WTC11 (cell line): ENCODE data around the gene SLC5A5. TPM values are rescaled to one million over a fixed set of nuclear protein-coding genes. Genes with fewer than 3 reads are reported as not detected.
A peak's percentile ranks its signal among the peaks of the same experiment; 100 is the strongest.

Source experiments
- ATAC-seq: fragments of 200-7000 bp; cut with Tn5 transposase; 2 replicates; pipeline ENCODE4 v1.10.0; 2021; ENCODE audit warnings: mild to moderate bottlenecking, moderate library complexity
- CTCF ChIA-PET: fragments of 300-600 bp; sonication (Branson Sonifier 250); formaldehyde crosslinking; loops from one replicate; lab custom pipeline; 2021; ENCODE audit warnings: antibody characterized with exemption; lab: Charles Lee
- POLR2A ChIA-PET: fragments of 350-600 bp; sonication (Branson Sonifier 250); formaldehyde crosslinking; loops from one replicate; lab custom pipeline; 2021; ENCODE audit warnings: antibody characterized with exemption; lab: Charles Lee
- DNase-seq: peaks from one replicate; pipeline ENCODE4 v3.0.0; 2021; ENCODE audit warnings: low spot score
- H3K27ac Mint-ChIP-seq: 2 replicates; pipeline ENCODE4 v1.8.0; 2021; ENCODE audit warnings: mixed read lengths
- H3K27me3 Mint-ChIP-seq: 2 replicates; pipeline ENCODE4 v1.8.0; 2021; ENCODE audit warnings: low read depth, mild to moderate bottlenecking, moderate library complexity, mixed read lengths
- H3K36me3 Mint-ChIP-seq: 2 replicates; pipeline ENCODE4 v1.8.0; 2021; ENCODE audit warnings: mixed read lengths
- H3K4me1 Mint-ChIP-seq: 2 replicates; pipeline ENCODE4 v1.8.0; 2022; ENCODE audit warnings: mixed read lengths
- H3K4me3 Mint-ChIP-seq: 2 replicates; pipeline ENCODE4 v1.8.0; 2021; ENCODE audit warnings: mild to moderate bottlenecking, moderate library complexity, mixed read lengths
- H3K9me3 Mint-ChIP-seq: 2 replicates; pipeline ENCODE4 v1.8.0; 2021; ENCODE audit warnings: mixed read lengths
- CTCF ChIP-seq: fragments of 200-600 bp; IDR thresholded peaks from 2 replicates; pipeline ENCODE4 v1.8.0; 2022; ENCODE audit warnings: antibody characterized with exemption
- ELF4 ChIP-seq: sonication (generic); formaldehyde crosslinking; IDR thresholded peaks from 2 replicates; pipeline ENCODE4 v1.8.1; 2022; ENCODE audit warnings: low read depth, mild to moderate bottlenecking, moderate library complexity, missing genetic modification reagents
- PRDM15 ChIP-seq: sonication (generic); formaldehyde crosslinking; IDR thresholded peaks from 2 replicates; pipeline ENCODE4 v1.8.0; 2022; ENCODE audit warnings: missing genetic modification reagents
- TP53 ChIP-seq: sonication (generic); formaldehyde crosslinking; IDR thresholded peaks from 2 replicates; pipeline ENCODE4 v1.8.1; 2023; ENCODE audit warnings: mild to moderate bottlenecking, missing genetic modification reagents
- ZSCAN18 ChIP-seq: fragments of 250-450 bp; sonication (Bioruptor Pico); IDR thresholded peaks from 2 replicates; pipeline ENCODE4 v2.1.2; 2022; ENCODE audit warnings: mild to moderate bottlenecking, moderate library complexity
- total RNA-seq: library from RNA; stranded (reverse); gene quantifications from 3 replicates; pipeline ENCODE4 v1.2.3, GENCODE V29; 2021
- TF ChIP-seq, protein P1 (sequence below): sonication (generic); formaldehyde crosslinking; IDR thresholded peaks from 2 replicates; pipeline ENCODE4 v1.8.1; 2023; ENCODE audit warnings: mild to moderate bottlenecking, missing genetic modification reagents, moderate library complexity
- TF ChIP-seq, protein P2 (sequence below): sonication (generic); formaldehyde crosslinking; IDR thresholded peaks from 2 replicates; pipeline ENCODE4 v1.8.0; 2022; ENCODE audit warnings: mild to moderate bottlenecking, missing genetic modification reagents

The SLC5A5 gene
- total RNA-seq, 1 experiment from 2014 or later = 2.5 TPM

DNA sequence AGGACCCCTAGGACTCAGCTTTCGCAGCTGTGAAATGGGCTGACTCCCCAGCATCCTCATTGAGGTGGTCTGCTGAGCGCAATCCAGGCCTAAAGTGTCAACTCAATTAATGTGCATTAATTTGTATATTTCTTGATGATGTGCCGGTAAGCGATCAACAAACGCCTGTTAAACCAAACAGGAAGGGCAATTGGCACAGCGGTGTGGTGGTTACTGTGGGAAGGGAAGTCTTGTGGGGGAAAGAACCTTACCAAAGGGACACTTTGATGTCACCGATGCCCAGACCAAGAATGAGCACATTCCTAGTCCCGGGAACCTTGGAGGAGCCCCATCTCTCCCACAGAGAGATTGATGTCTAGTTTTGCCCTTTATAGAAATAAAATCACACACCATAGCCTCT, 25.6 kb upstream of the SLC5A5 start:
- no peak for DNase-seq
- H3K4me3 Mint-ChIP-seq = no peak overlapping the region
- no peak for ATAC-seq
- no peaks in the 10 kb centered on the region for H3K36me3 Mint-ChIP-seq
- peaks cover under 1% of the 10 kb centered on the region; the same call in 1 of the 2 replicates for H3K4me1 Mint-ChIP-seq
- POLR2A ChIA-PET = no interaction called here
- H3K27me3 Mint-ChIP-seq = peaks cover 50% of the 10 kb centered on the region
- CTCF ChIA-PET = interaction anchor here (1.9 kb wide), 1 partner anchor 13 kb away, joined by 14 read pairs; the partner anchor contains the start of gene RPL18A
- H3K27ac Mint-ChIP-seq = no peak overlapping the region
- no peaks in the 10 kb centered on the region for H3K9me3 Mint-ChIP-seq
- no peak for TF ChIP-seq TP53 (CRISPR knock-in tag)
- TF ChIP-seq CTCF = no peak

GRCh38 chr19:17847538-17848366, 24.0 kb upstream of the SLC5A5 start, which contains the start of gene JAK3:
JAK3 (minus strand) TSS chr19:17847982; CDS start chr19:17844417, 3,565 bp downstream.
- peak; percentile 84 for ATAC-seq
- Mint-ChIP-seq H3K9me3 (peaks cover 7% of the 10 kb centered on the region), H3K4me3 (peak within 1 kb of the TSS; percentile 49; the same call in 1 of the 2 replicates), H3K27ac (no peak within 1 kb of the TSS; the same call in 1 of the 2 replicates), H3K36me3 (no peaks in the 10 kb centered on the region), H3K4me1 (no peaks in the 10 kb centered on the region), H3K27me3 (peaks cover 43% of the 10 kb centered on the region)
- ChIA-PET CTCF (interaction anchor here (1.0 to 1.9 kb wide), 3 partner anchors 12 to 84 kb away, joined by 3 to 14 read pairs (median 3); partner anchors contain the start of gene RPL18A), POLR2A (interaction anchor here (0.6 kb wide), 1 partner anchor 10 kb away, joined by 3 read pairs; no protein-coding TSS in a partner anchor)
- TF ChIP-seq, protein P1, sequence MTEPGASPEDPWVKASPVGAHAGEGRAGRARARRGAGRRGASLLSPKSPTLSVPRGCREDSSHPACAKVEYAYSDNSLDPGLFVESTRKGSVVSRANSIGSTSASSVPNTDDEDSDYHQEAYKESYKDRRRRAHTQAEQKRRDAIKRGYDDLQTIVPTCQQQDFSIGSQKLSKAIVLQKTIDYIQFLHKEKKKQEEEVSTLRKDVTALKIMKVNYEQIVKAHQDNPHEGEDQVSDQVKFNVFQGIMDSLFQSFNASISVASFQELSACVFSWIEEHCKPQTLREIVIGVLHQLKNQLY (CRISPR knock-in tag) = no peak
- TF ChIP-seq, protein P2, sequence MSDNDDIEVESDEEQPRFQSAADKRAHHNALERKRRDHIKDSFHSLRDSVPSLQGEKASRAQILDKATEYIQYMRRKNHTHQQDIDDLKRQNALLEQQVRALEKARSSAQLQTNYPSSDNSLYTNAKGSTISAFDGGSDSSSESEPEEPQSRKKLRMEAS (CRISPR knock-in tag) = 0 out of 2 replicates have a peak, but pooled peaks have one; percentile 13
- TF ChIP-seq ELF4 = no peak
- TF ChIP-seq PRDM15 (CRISPR knock-in tag) = peak; percentile 29; the same call in 1 of the 2 replicates
- DNase-seq = peak; percentile 90

DNA sequence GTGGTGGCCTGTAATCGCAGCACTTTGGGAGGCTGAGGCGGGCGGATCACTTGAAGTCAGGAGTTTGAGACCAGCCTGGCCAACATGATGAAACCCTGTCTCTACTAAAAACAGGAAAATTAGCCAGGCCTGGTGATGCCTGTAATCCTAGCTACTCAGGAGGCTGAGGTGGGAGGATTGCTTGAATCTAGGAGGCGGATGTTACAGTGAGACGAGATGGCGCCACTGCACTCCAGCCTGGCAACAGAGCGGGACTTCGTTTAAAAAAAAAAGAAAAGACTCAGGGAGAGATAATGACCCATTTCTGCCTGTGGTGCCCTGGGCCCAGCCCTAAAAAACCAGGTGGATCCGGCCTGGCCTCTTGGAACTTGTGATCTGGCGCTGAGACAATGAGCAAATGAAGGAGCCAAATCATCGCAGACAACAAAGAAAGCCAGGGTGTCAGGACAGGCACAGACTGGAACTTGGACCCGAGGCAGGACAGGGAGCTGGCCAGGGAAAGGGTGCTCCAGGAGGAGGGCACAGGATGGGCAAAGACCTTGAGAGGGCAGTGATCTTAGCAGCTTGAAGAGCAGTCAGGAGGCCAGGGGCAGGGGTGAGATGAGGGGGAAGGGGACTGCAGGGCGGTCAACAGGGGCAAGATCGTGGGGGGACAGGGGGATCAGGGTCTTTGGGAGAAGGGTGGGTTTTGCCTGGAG, 23.0 kb upstream of the SLC5A5 start:
- ChIA-PET CTCF (interaction anchor here (1.0 to 3.2 kb wide), 2 partner anchors 11 to 14 kb away, joined by 4 to 33 read pairs; partner anchors contain the start of gene RPL18A), POLR2A (interaction anchor here (2.2 kb wide), 1 partner anchor 11 kb away, joined by 9 read pairs; the partner anchor contains the start of gene RPL18A)
- Mint-ChIP-seq H3K36me3 (no peaks in the 10 kb centered on the region), H3K9me3 (peaks cover 7% of the 10 kb centered on the region), H3K4me1 (no peaks in the 10 kb centered on the region), H3K27ac (no peak overlapping the region; the same call in 1 of the 2 replicates), H3K27me3 (peaks cover 33% of the 10 kb centered on the region), H3K4me3 (no peak overlapping the region)
- DNase-seq (no peak), ATAC-seq (no peak)
- TF ChIP-seq ZSCAN18 (CRISPR knock-in tag) = no peak
